Brain microvascular endothelial cell (primary cell): ENCODE measurements around the gene FBXW10.
"Not testable (repeated sequence)": the region's sequence is repeated elsewhere in the genome, so short reads cannot be mapped to it uniquely, and the experiment has no call there.

ENCODE experiments used
- DNase-seq: peaks from one replicate; pipeline ENCODE4 v3.0.0-alpha.2; 2020
- H3K27ac ChIP-seq: fragments of 250-450 bp; sonication (Bioruptor Pico); 2 replicates; pipeline ENCODE4 v1.5.1; 2020; ENCODE audit warnings: mild to moderate bottlenecking, moderate library complexity
- H3K27me3 ChIP-seq: fragments of 250-450 bp; sonication (Bioruptor Pico); replicated peaks from 2 replicates; pipeline ENCODE4 v1.5.1; 2020; ENCODE audit warnings: mild to moderate bottlenecking
- H3K36me3 ChIP-seq: fragments of 250-450 bp; sonication (Bioruptor Pico); replicated peaks from 2 replicates; pipeline ENCODE4 v1.5.1; 2020; ENCODE audit warnings: mild to moderate bottlenecking
- H3K4me3 ChIP-seq: 2 replicates; pipeline ENCODE4 v1.5.1; 2011; ENCODE audit warnings: low read depth, mild to moderate bottlenecking, control low read depth, low read length, moderate library complexity
- in situ Hi-C: cut with HindIII; loops from 2 replicates; pipeline ENCODE4 v1.10.0; 2017; ENCODE audit warnings: low sequenced_read_pairs, low pct_ligation_motif_present
- TF ChIP-seq, protein P1 (sequence below): IDR thresholded peaks from 2 replicates; pipeline ENCODE4 v1.5.1; 2011; ENCODE audit warnings: low read depth, mild to moderate bottlenecking, moderate library complexity, low read length, control low read depth, inconsistent platforms; ENCODE audit errors: missing control alignments

FBXW10 gene

DNA sequence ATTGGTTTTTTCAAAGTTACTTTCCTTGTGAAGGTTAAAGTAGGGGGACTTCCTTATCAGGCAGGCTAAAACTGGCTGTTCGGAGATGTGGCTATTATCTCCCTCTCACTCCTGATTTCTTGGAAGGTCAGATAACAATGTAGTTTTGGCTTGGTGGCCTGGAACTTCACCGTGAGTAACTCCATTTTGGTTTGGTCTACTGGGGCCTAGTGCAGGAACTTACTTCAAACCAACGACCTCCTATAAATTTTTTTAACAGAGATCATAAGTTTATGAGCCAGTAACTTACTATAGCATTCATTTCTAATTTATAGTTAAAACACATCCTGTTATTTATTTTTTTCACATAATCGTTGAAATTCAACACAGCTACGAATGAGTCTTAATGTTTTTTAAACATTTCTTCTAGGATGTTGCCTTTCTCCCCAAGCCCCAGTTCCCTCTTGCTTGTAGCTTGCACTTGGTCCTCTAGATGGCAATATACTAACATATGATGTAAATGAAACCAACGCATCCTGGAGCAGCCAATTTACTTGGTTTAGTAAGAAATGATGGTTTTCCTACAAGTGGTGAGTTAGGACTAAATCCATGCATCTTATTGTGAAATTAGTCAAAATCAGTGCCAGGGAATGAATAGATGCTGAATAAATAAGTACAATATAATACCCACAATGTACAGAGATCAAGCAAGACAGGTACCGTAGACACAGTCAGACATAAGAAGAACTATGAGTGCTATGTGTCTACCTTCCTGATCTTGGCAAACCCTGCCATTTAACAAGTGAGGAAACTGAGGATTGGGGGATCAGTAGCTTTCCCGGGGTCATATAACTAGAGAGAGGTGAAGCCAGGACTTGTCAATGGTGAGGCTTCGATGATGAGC is 72.9 kb downstream of the FBXW10 start:
- H3K27me3 ChIP-seq, in situ Hi-C loops, H3K27ac ChIP-seq, H3K36me3 ChIP-seq, H3K4me3 ChIP-seq: not testable (repeated sequence)
- peak; percentile 75 for DNase-seq
- TF ChIP-seq, protein P1, sequence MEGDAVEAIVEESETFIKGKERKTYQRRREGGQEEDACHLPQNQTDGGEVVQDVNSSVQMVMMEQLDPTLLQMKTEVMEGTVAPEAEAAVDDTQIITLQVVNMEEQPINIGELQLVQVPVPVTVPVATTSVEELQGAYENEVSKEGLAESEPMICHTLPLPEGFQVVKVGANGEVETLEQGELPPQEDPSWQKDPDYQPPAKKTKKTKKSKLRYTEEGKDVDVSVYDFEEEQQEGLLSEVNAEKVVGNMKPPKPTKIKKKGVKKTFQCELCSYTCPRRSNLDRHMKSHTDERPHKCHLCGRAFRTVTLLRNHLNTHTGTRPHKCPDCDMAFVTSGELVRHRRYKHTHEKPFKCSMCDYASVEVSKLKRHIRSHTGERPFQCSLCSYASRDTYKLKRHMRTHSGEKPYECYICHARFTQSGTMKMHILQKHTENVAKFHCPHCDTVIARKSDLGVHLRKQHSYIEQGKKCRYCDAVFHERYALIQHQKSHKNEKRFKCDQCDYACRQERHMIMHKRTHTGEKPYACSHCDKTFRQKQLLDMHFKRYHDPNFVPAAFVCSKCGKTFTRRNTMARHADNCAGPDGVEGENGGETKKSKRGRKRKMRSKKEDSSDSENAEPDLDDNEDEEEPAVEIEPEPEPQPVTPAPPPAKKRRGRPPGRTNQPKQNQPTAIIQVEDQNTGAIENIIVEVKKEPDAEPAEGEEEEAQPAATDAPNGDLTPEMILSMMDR = peak; percentile 60

DNA sequence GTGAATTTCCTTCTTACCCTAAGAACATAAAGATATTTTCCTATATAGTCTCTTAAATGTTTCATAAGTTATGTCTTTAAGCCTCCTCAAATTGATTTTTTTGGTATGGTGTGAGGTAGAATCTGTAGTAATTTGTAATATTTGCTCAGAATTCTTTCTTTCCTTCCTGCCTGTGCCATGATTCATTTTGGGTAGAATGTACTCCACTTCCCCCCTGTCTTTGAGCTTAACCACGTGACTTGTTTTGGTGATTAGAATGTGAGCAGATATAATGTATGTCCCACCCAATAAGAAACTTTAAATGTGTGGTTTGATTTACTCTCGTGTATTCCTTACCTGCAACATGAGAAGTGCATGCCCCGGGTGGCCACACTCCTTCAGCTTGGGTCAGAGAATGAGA is 77.6 kb downstream of the FBXW10 start:
- peak; percentile 24 for DNase-seq
- H3K27me3 ChIP-seq, H3K4me3 ChIP-seq, H3K27ac ChIP-seq, H3K36me3 ChIP-seq, in situ Hi-C loops: not testable (repeated sequence)

DNA sequence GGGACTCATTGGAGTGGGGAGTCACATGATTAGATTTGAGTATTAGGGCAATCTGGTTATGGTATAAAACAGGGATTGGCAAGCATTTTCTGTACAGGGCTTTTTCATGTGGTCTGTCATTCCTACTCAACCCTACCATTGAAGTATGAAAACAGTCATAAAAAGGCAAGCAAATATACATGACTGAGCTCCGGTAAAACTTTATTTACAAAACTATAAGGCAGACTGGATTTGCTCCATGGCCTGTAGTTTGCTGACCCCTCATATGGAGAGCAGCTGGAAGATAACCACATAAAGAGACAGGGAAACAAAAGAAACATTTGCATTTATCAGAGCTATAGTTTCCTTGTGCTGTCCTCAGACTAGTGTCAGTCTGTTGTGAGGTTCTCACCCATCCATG is 83.8 kb downstream of the FBXW10 start:
- H3K27ac ChIP-seq, H3K4me3 ChIP-seq, DNase-seq, H3K36me3 ChIP-seq, H3K27me3 ChIP-seq, in situ Hi-C loops: not testable (repeated sequence)
